ENCODE data around the gene QRICH2.
"Not testable (repeated sequence)": the region's sequence is repeated elsewhere in the genome, so short reads cannot be mapped to it uniquely, and the experiment has no call there.

The QRICH2 gene

GRCh38 chr17:76276461-76277299 is 31.4 kb downstream of the QRICH2 start:
- DNase-seq = no peak

- no peak for DNase-seq
Measured at GRCh38 chr17:76276069-76276431, 32.0 kb downstream of the QRICH2 start.

- DNase-seq = no peak
Measured at GRCh38 chr17:76275382-76276068, 32.6 kb downstream of the QRICH2 start.

GRCh38 chr17:76274112-76274956 is 33.7 kb downstream of the QRICH2 start:
- DNase-seq = no peak

GRCh38 chr17:76273445-76274111 is 34.5 kb downstream of the QRICH2 start:
- no peak for DNase-seq

- DNase-seq = no peak
Measured at GRCh38 chr17:76272541-76273444, 35.3 kb downstream of the QRICH2 start.

GRCh38 chr17:76271669-76272540 is 36.2 kb downstream of the QRICH2 start:
- DNase-seq = no peak

GRCh38 chr17:76270770-76271668 is 37.1 kb downstream of the QRICH2 start:
- DNase-seq = no peak

GRCh38 chr17:76270127-76270592 is 37.9 kb downstream of the QRICH2 start:
- no peak for DNase-seq

- no peak for DNase-seq
Measured at GRCh38 chr17:76268991-76269981, 38.8 kb downstream of the QRICH2 start.

GRCh38 chr17:76268015-76268749 is 39.9 kb downstream of the QRICH2 start:
- DNase-seq = no peak

GRCh38 chr17:76267581-76268001 is 40.5 kb downstream of the QRICH2 start:
- DNase-seq = not testable (repeated sequence)

GRCh38 chr17:76267051-76267576 is 41.0 kb downstream of the QRICH2 start:
- no peak for DNase-seq

- no peak for DNase-seq
Measured at GRCh38 chr17:76266244-76266938, 41.7 kb downstream of the QRICH2 start.

- no peak for DNase-seq
Measured at GRCh38 chr17:76265624-76266243, 42.3 kb downstream of the QRICH2 start.
